HG03432 (cell line): ENCODE results near the gene EGFR.

Experiments
- ATAC-seq: cut with Tn5 transposase; IDR thresholded peaks from one replicate; pipeline ENCODE4 v1.9.1; 2021; ENCODE audit warnings: mild to moderate bottlenecking, moderate library complexity; ENCODE audit not compliant: unreplicated experiment

The EGFR gene

GRCh38 chr7:55006499-55006898, 12.3 kb upstream of the EGFR start:
- no peak for ATAC-seq

GRCh38 chr7:55013851-55014250, 5.0 kb upstream of the EGFR start:
- no peak for ATAC-seq

- ATAC-seq = no peak
Measured at GRCh38 chr7:55016061-55016745, 2.6 kb upstream of the EGFR start.

- ATAC-seq = no peak
Measured at GRCh38 chr7:55016746-55017090, 2.1 kb upstream of the EGFR start.

GRCh38 chr7:55017841-55018240, 976 bp upstream of the EGFR start:
- ATAC-seq = no peak

- peak; percentile 38 for ATAC-seq
Measured at GRCh38 chr7:55019191-55019690, 424 bp downstream of the EGFR start.

GRCh38 chr7:55019691-55020465, 1.1 kb downstream of the EGFR start:
- peak; percentile 28 for ATAC-seq

GRCh38 chr7:55020466-55020871, 1.7 kb downstream of the EGFR start:
- no peak for ATAC-seq

GRCh38 chr7:55021053-55021452, 2.2 kb downstream of the EGFR start:
- no peak for ATAC-seq

GRCh38 chr7:55022002-55022985, 3.5 kb downstream of the EGFR start:
- ATAC-seq = no peak

GRCh38 chr7:55023841-55024505, 5.2 kb downstream of the EGFR start:
- ATAC-seq = no peak

GRCh38 chr7:55024776-55025175, 6.0 kb downstream of the EGFR start:
- no peak for ATAC-seq

GRCh38 chr7:55026086-55026790, 7.4 kb downstream of the EGFR start:
- no peak for ATAC-seq

GRCh38 chr7:55026867-55027490, 8.2 kb downstream of the EGFR start:
- no peak for ATAC-seq

GRCh38 chr7:55028011-55028410, 9.2 kb downstream of the EGFR start:
- no peak for ATAC-seq

GRCh38 chr7:55030314-55030713, 11.5 kb downstream of the EGFR start:
- ATAC-seq = no peak

- ATAC-seq = no peak
Measured at GRCh38 chr7:55031075-55031474, 12.3 kb downstream of the EGFR start.

- ATAC-seq = no peak
Measured at GRCh38 chr7:55032069-55032699, 13.4 kb downstream of the EGFR start.

GRCh38 chr7:55033236-55033846, 14.5 kb downstream of the EGFR start:
- no peak for ATAC-seq
